Measurements from ENCODE around the gene IDUA. TPM values are rescaled to one million over a fixed set of nuclear protein-coding genes. Genes with fewer than 3 reads are reported as not detected.

Gene IDUA
- total and polyA plus RNA-seq, 2 donors (not counting 1 experiment from before 2014, with no cell fraction given): 57.0 to 67.4 TPM

DNA sequence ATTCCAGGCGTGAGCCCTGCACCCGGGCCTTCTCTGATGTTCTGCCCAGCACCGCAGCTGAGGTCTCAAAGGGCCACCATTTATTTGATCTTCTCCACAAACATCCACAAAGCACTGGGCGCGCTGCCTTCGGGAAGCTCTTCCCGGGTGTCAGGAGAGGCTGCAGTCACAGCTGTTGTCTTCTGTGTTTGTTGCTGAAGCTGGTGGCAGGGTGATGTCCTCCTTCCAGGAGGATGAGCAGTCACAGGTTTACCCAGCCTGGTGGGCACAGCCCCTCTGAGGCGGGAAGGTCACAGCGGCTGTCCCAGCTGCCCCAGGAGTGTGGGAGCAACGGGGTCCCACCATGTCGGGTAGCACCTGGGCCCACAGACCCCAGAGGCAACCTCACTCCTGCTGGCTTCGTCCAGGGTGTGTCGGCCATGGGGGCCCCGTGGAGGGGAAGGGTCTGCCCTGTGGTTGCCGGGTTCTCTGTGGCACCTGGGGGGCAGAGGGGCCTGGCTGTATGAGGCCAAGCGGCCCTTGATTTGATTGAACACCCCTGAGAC, 52.2 kb downstream of the IDUA start:
- intact Hi-C loops (cut with micrococcal nuclease): no loop called here
- Mint-ChIP-seq H3K4me3 (no peak overlapping the region), H3K27ac (no peak overlapping the region), H3K9me3 (ENCODE audit: insufficient read depth) (no peaks in the 10 kb centered on the region), H3K27me3 (peaks cover 4% of the 10 kb centered on the region), H3K4me1 (no peaks in the 10 kb centered on the region)
- Histone ChIP-seq H3K36me3 (replicated peaks in 1 of 2; ENCODE audit: control extremely low read depth in 1 of 2, control insufficient read depth in 1 of 2, extremely low read depth in 1 of 2, insufficient read depth in 2 of 2, low read length in 1 of 2) (no peaks in the 10 kb centered on the region), H3K4me1 (ENCODE audit: control insufficient read depth in 2 of 2, insufficient read depth in 2 of 2, low read length in 2 of 2) (peaks cover 0 to 3% of the 10 kb centered on the region in 2 donors), H3K79me2 (ENCODE audit: control insufficient read depth, insufficient read depth, low read length) (no peaks in the 10 kb centered on the region), H3K9ac (ENCODE audit: low read length) (no peak overlapping the region), H3K4me2 (replicated peaks; ENCODE audit: low read depth, low read length, poor library complexity, severe bottlenecking) (no peak overlapping the region), H3K9me3 (ENCODE audit: control extremely low read depth in 1 of 3, control insufficient read depth in 2 of 3, insufficient read depth in 1 of 3, low read length in 2 of 3) (no peaks in the 10 kb centered on the region), H4K20me1 (ENCODE audit: control insufficient read depth, insufficient read depth, low read length, poor library complexity, severe bottlenecking) (no peaks in the 10 kb centered on the region), H3K4me3 (ENCODE audit: control extremely low read depth in 1 of 5, extremely low read depth in 1 of 5, insufficient read depth in 1 of 5, low read depth in 2 of 5, low read length in 4 of 5) (no peak overlapping the region), H3K27ac (ENCODE audit: low read length in 2 of 2) (no peak overlapping the region), H2AFZ (ENCODE audit: insufficient read depth, low read depth, low read length, poor library complexity, severe bottlenecking) (no peak overlapping the region), H3K27me3 (replicated peaks in 1 of 4; ENCODE audit: control extremely low read depth in 1 of 4, control insufficient read depth in 3 of 4, insufficient read depth in 4 of 4, low read length in 3 of 4) (peaks cover 0 to 7% (median 4%) of the 10 kb centered on the region in 4 experiments)
- ATAC-seq (ENCODE audit: low read depth) (no peak), DNase-seq (no peak)
- WGBS (ENCODE audit: insufficient coverage): 97% methylated on average over 14 of the region's 16 CpGs
- no peak for TF ChIP-seq EZH2 (IDR thresholded peaks at IDR 0.05; ENCODE audit: borderline replicate concordance, insufficient read depth, low read depth, low read length, poor library complexity, severe bottlenecking)
- TF ChIP-seq, protein P1, sequence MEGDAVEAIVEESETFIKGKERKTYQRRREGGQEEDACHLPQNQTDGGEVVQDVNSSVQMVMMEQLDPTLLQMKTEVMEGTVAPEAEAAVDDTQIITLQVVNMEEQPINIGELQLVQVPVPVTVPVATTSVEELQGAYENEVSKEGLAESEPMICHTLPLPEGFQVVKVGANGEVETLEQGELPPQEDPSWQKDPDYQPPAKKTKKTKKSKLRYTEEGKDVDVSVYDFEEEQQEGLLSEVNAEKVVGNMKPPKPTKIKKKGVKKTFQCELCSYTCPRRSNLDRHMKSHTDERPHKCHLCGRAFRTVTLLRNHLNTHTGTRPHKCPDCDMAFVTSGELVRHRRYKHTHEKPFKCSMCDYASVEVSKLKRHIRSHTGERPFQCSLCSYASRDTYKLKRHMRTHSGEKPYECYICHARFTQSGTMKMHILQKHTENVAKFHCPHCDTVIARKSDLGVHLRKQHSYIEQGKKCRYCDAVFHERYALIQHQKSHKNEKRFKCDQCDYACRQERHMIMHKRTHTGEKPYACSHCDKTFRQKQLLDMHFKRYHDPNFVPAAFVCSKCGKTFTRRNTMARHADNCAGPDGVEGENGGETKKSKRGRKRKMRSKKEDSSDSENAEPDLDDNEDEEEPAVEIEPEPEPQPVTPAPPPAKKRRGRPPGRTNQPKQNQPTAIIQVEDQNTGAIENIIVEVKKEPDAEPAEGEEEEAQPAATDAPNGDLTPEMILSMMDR (IDR thresholded peaks at IDR 0.05): no peak
- ChIA-PET CTCF (no interaction called here), POLR2A (no interaction called here)

DNA sequence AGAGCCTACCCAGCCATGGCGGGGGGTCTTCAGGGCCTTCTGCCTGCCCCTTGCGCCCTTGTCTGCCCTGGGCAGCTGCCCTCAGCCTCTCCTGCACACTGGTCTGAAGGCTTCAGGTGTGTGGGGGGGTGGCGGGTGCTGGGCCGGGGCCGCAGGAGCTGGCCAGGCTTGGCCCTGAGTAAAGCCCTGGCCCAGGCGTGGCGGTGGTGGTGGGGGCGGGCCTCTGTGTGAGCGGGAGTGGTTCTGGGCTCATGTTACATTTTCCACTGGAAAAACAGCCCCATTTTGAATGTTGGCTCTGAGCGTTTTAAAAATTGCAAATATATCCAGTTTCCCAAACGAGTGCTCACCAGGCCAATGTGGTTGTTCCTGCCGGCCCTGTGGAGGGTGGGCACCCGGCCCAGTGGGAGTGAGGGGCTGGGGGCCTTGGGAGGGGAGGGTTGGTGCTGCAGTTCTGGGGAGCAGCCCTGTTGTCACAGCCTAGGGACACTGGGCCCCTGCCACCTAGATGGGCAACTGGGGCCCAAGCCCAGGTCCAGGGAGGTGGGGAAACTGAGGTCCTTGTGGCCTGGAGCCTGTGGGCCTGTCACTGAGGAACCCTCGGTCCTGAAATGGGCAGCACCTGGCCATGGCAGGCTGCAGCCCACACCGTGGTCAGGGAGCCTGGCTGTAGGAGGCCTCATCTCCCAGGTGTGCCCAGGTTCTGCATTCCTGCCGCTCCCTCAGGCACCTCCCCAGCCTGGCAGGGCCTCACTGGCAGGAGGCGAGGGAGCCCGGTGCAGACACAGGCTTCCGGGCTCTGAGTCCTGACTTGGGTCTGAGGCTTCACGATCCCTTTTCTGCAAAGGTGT, 52.9 kb downstream of the IDUA start:
- Histone ChIP-seq H3K4me2 (replicated peaks; ENCODE audit: low read depth, low read length, poor library complexity, severe bottlenecking) (no peak overlapping the region), H3K4me3 (ENCODE audit: control extremely low read depth in 1 of 5, extremely low read depth in 1 of 5, insufficient read depth in 1 of 5, low read depth in 2 of 5, low read length in 4 of 5) (no peak overlapping the region), H3K4me1 (ENCODE audit: control insufficient read depth in 2 of 2, insufficient read depth in 2 of 2, low read length in 2 of 2) (peaks cover 0 to 6% of the 10 kb centered on the region in 2 donors), H3K27me3 (replicated peaks in 1 of 4; ENCODE audit: control extremely low read depth in 1 of 4, control insufficient read depth in 3 of 4, insufficient read depth in 4 of 4, low read length in 3 of 4) (peaks cover 0 to 14% (median 9%) of the 10 kb centered on the region in 4 experiments), H3K27ac (ENCODE audit: low read length in 2 of 2) (no peak overlapping the region), H3K36me3 (replicated peaks in 1 of 2; ENCODE audit: control extremely low read depth in 1 of 2, control insufficient read depth in 1 of 2, extremely low read depth in 1 of 2, insufficient read depth in 2 of 2, low read length in 1 of 2) (no peaks in the 10 kb centered on the region), H3K9me3 (ENCODE audit: control extremely low read depth in 1 of 3, control insufficient read depth in 2 of 3, insufficient read depth in 1 of 3, low read length in 2 of 3) (peaks cover 0 to 2% (median 0%) of the 10 kb centered on the region in 3 donors), H2AFZ (ENCODE audit: insufficient read depth, low read depth, low read length, poor library complexity, severe bottlenecking) (no peak overlapping the region), H4K20me1 (ENCODE audit: control insufficient read depth, insufficient read depth, low read length, poor library complexity, severe bottlenecking) (no peaks in the 10 kb centered on the region), H3K9ac (ENCODE audit: low read length) (no peak overlapping the region), H3K79me2 (ENCODE audit: control insufficient read depth, insufficient read depth, low read length) (no peaks in the 10 kb centered on the region)
- Mint-ChIP-seq H3K27ac (peak overlapping the region; percentile 59), H3K4me1 (no peaks in the 10 kb centered on the region), H3K27me3 (peaks cover 4% of the 10 kb centered on the region), H3K4me3 (no peak overlapping the region), H3K9me3 (ENCODE audit: insufficient read depth) (no peaks in the 10 kb centered on the region)
- POLR2A ChIA-PET: no interaction called here
- TF ChIP-seq EZH2 (IDR thresholded peaks at IDR 0.05; ENCODE audit: borderline replicate concordance, insufficient read depth, low read depth, low read length, poor library complexity, severe bottlenecking): no peak
- TF ChIP-seq, protein P1 (IDR thresholded peaks at IDR 0.05): no peak
- 89% methylated on average over 19 of the region's 20 CpGs for WGBS (ENCODE audit: insufficient coverage)
- CTCF ChIA-PET: no interaction called here
- intact Hi-C loops (cut with micrococcal nuclease): no loop called here
- ATAC-seq (ENCODE audit: low read depth): no peak
- no peak for DNase-seq

Data from B cell (primary cell).